ENCODE results near the gene KLHL17.
"Not testable (repeated sequence)": the region's sequence is repeated elsewhere in the genome, so short reads cannot be mapped to it uniquely, and the experiment has no call there.

The KLHL17 gene

DNA sequence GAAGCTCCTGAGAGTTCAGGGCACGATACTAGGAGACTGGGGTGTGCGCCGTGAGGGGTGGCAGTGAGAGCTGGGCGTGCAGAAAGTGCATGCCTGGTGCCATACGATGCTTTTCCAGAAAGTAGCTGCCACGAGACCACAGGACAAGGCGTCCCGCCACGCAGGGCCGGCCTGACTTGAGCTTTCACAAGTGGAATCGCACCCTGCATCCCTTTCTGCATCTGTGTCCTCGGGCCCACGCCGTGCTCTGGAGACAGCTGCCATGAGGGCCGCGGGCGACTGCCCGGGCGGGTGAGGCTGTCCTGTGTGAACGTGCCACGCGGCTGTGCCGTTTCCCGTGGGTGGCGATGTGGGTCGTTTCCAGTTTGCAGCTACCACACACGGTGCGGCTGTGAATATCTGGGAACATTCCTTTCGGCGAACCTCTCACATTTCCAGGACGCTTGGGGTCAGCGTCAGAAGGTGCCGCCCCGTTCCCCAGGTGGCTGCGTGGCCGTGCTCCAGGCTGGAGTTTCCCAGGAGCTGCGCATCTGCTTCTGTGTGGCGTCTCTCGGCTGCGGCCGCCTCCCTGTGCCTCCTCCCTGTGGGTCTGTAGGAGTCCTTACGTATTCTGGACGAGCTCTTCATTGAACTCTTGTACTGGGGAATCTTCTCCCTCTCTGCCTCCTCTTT is 22.5 kb downstream of the KLHL17 start:
- Histone ChIP-seq H3K9me3 (ENCODE audit: control insufficient read depth in 2 of 2, low read length in 2 of 2) (no peaks in the 10 kb centered on the region), H3K27me3 (ENCODE audit: control insufficient read depth in 2 of 2, insufficient read depth in 2 of 2, low read length in 2 of 2) (peaks cover 17 to 27% of the 10 kb centered on the region in 2 donors), H3K27ac (ENCODE audit: low read depth in 2 of 2, low read length in 2 of 2) (no peak overlapping the region), H3K36me3 (ENCODE audit: control insufficient read depth in 2 of 2, insufficient read depth in 2 of 2, low read length in 2 of 2) (no peaks in the 10 kb centered on the region), H3K4me1 (ENCODE audit: control insufficient read depth in 2 of 2, insufficient read depth in 2 of 2, low read length in 2 of 2) (no peaks in the 10 kb centered on the region), H3K9ac (ENCODE audit: low read depth in 1 of 2, low read length in 2 of 2) (no peak overlapping the region), H3K4me3 (ENCODE audit: low read length in 2 of 2) (no peak overlapping the region)

DNA sequence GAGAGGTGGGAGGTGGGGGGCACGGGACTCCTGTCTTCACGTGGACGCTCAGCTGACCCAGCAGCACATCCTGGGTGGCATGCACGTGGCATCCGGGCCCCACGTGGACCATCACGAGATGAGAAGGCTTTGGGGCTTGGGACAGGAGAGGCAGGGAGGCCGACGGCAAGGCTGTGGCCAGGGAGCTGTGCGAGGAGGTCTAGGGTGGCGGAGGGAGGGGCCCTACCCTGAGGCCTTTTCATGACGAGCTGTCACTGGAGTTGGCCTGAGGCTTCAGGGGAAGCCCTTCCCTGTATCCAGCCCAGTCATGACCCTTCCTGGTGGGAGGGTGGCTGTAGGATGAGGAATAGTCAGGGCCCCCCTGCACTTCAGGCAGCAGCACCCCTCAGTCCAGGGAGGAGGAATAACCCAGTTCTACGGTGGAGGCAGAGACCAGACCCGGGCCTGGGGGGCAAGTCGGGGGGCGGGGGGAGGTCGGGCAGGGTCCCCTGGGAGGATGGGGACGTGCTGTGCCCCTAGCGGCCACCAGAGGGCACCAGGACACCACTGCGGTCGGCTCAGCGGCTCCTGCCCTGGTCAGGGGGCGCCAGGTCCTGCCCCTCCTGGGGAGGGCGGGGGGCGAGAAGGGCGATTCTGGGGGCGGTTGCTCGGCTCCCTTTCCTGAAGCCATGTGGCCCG is 23.6 kb downstream of the KLHL17 start:
- H3K27me3 ChIP-seq (ENCODE audit: control insufficient read depth in 2 of 2, insufficient read depth in 2 of 2, low read length in 2 of 2): peaks cover 17 to 27% of the 10 kb centered on the region in 2 donors
- no peak overlapping the region for H3K9ac ChIP-seq (ENCODE audit: low read depth in 1 of 2, low read length in 2 of 2)
- H3K4me3 ChIP-seq (ENCODE audit: low read length in 2 of 2): no peak overlapping the region
- H3K4me1 ChIP-seq (ENCODE audit: control insufficient read depth in 2 of 2, insufficient read depth in 2 of 2, low read length in 2 of 2): no peaks in the 10 kb centered on the region
- H3K27ac ChIP-seq (ENCODE audit: low read depth in 2 of 2, low read length in 2 of 2): no peak overlapping the region
- H3K9me3 ChIP-seq (ENCODE audit: control insufficient read depth in 2 of 2, low read length in 2 of 2): no peaks in the 10 kb centered on the region
- H3K36me3 ChIP-seq (ENCODE audit: control insufficient read depth in 2 of 2, insufficient read depth in 2 of 2, low read length in 2 of 2): no peaks in the 10 kb centered on the region

DNA sequence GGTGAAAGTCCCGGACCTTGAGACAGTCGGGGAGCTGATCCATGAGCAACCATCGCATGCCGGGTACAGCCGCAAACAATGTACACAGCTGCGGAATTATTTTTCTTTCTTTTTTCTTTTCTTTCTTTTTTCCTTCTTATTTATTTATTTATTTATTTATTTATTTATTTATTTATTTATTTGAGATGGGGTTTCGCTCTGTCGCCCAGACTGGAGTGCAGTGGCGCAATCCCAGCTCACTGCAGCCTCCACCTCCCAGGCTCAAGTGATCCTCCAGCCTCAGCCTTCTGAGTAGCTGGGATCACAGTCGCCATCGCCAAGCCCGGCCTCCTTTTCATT is 24.1 kb downstream of the KLHL17 start:
- H3K9me3 ChIP-seq (ENCODE audit: control insufficient read depth in 2 of 2, low read length in 2 of 2): no peaks in the 10 kb centered on the region
- H3K36me3 ChIP-seq (ENCODE audit: control insufficient read depth in 2 of 2, insufficient read depth in 2 of 2, low read length in 2 of 2): no peaks in the 10 kb centered on the region
- no peak overlapping the region for H3K9ac ChIP-seq (ENCODE audit: low read depth in 1 of 2, low read length in 2 of 2)
- no peak overlapping the region for H3K4me3 ChIP-seq (ENCODE audit: low read length in 2 of 2)
- H3K27me3 ChIP-seq (ENCODE audit: control insufficient read depth in 2 of 2, insufficient read depth in 2 of 2, low read length in 2 of 2): peaks cover 17 to 27% of the 10 kb centered on the region in 2 donors
- H3K27ac ChIP-seq (ENCODE audit: low read depth in 2 of 2, low read length in 2 of 2): no peak overlapping the region
- no peaks in the 10 kb centered on the region for H3K4me1 ChIP-seq (ENCODE audit: control insufficient read depth in 2 of 2, insufficient read depth in 2 of 2, low read length in 2 of 2)

DNA sequence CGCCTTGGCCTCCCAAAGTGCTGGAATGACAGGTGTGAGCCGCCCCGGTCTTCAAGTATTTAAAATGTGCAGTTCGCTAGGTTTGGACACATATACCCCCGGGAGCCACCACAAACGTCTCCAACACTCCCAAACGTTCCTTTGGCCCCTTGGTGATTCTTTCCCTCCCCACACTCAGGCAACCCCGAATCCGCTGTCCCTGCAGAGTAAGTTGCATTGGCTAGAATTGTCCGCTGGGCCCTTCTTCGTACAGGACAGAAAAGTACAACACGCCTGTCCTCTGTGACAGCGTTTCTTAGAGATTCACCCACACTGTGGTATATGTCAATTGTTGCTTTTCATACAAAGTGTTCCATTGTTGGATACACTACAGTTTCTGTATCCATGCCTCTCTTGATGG is 24.7 kb downstream of the KLHL17 start:
- Histone ChIP-seq H3K4me3 (ENCODE audit: low read length in 2 of 2) (no peak overlapping the region), H3K9ac (ENCODE audit: low read depth in 1 of 2, low read length in 2 of 2) (no peak overlapping the region), H3K27me3 (ENCODE audit: control insufficient read depth in 2 of 2, insufficient read depth in 2 of 2, low read length in 2 of 2) (peaks cover 17 to 21% of the 10 kb centered on the region in 2 donors), H3K4me1 (ENCODE audit: control insufficient read depth in 2 of 2, insufficient read depth in 2 of 2, low read length in 2 of 2) (no peaks in the 10 kb centered on the region), H3K36me3 (ENCODE audit: control insufficient read depth in 2 of 2, insufficient read depth in 2 of 2, low read length in 2 of 2) (no peaks in the 10 kb centered on the region), H3K9me3 (ENCODE audit: control insufficient read depth in 2 of 2, low read length in 2 of 2) (no peaks in the 10 kb centered on the region), H3K27ac (ENCODE audit: low read depth in 2 of 2, low read length in 2 of 2) (no peak overlapping the region)

DNA sequence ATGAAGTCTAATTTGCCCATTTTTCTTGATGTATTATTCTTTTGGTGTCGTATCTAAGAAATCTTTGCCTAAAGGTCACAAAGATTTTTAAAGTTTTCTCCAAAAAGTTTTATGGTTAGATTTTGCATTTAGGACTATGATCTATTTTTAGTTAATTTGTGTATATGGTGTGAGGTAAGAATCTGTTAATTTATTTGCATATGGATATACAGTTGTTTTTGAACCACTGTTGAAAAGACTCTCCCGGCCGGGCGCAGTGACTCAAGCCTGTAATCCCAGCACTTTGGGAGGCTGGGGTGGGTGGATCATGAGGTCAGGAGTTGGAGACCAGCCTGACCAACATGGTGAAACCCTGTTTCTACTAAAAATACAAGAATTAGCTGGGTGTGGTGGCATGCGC is 27.7 kb downstream of the KLHL17 start:
- not testable (repeated sequence) for H3K27ac ChIP-seq (ENCODE audit: low read depth in 2 of 2, low read length in 2 of 2)

DNA sequence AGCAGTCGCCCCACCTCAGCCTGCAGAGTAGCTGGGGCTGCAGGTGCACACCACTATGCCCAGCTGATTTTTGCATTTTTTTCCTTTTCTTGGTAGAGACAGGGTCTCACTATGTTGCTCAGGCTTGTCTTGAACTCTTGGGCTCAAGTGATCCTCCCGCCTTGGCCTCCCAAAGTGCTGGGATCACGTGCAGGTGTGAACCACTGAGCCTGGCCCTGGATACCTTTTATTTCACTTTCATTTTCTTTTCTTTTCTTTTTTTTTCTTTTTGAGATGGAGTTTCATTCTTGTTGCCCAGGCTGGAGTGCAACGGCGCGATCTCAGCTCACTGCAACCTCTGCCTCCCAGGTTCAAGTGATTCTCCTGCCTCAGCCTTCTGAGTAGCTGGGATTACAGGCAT is 30.9 kb downstream of the KLHL17 start:
- H3K36me3 ChIP-seq (ENCODE audit: control insufficient read depth in 2 of 2, insufficient read depth in 2 of 2, low read length in 2 of 2); H3K27me3 ChIP-seq (ENCODE audit: control insufficient read depth in 2 of 2, insufficient read depth in 2 of 2, low read length in 2 of 2); H3K4me3 ChIP-seq (ENCODE audit: low read length in 2 of 2); H3K4me1 ChIP-seq (ENCODE audit: control insufficient read depth in 2 of 2, insufficient read depth in 2 of 2, low read length in 2 of 2); H3K9me3 ChIP-seq (ENCODE audit: control insufficient read depth in 2 of 2, low read length in 2 of 2); H3K27ac ChIP-seq (ENCODE audit: low read depth in 2 of 2, low read length in 2 of 2); H3K9ac ChIP-seq (ENCODE audit: low read depth in 1 of 2, low read length in 2 of 2): not testable (repeated sequence)

More for the DNA sequence above, 27.7 kb downstream of the KLHL17 start:
- not testable (repeated sequence) for H3K4me3 ChIP-seq (ENCODE audit: low read length in 2 of 2); H3K36me3 ChIP-seq (ENCODE audit: control insufficient read depth in 2 of 2, insufficient read depth in 2 of 2, low read length in 2 of 2); H3K27me3 ChIP-seq (ENCODE audit: control insufficient read depth in 2 of 2, insufficient read depth in 2 of 2, low read length in 2 of 2); H3K9me3 ChIP-seq (ENCODE audit: control insufficient read depth in 2 of 2, low read length in 2 of 2); H3K4me1 ChIP-seq (ENCODE audit: control insufficient read depth in 2 of 2, insufficient read depth in 2 of 2, low read length in 2 of 2); H3K9ac ChIP-seq (ENCODE audit: low read depth in 1 of 2, low read length in 2 of 2)

DNA sequence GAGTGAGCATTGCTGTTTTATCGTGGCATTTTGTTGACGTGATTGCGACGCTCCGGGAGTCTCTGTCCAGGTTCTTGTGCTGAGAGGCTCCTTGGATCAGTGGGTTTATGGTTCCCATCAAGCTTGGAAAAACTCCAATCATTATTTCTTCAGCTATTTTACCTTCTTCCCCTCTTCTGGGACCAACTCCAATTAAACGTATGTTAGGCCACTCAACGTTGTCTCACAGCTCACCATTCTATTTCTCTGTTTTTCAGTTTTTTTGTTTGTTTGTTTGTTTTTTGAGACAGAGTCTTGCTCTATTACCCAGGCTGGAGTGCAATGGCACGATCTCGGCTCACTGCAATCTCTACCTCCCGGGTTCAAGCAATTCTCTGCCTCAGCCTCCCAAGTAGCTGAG is 31.5 kb downstream of the KLHL17 start:
- no peak overlapping the region for H3K4me3 ChIP-seq (ENCODE audit: low read length in 2 of 2)
- no peak overlapping the region for H3K27ac ChIP-seq (ENCODE audit: low read depth in 2 of 2, low read length in 2 of 2)
- H3K9ac ChIP-seq (ENCODE audit: low read depth in 1 of 2, low read length in 2 of 2): no peak overlapping the region
- peaks cover 0 to 4% of the 10 kb centered on the region in 2 donors for H3K9me3 ChIP-seq (ENCODE audit: control insufficient read depth in 2 of 2, low read length in 2 of 2)
- H3K36me3 ChIP-seq (ENCODE audit: control insufficient read depth in 2 of 2, insufficient read depth in 2 of 2, low read length in 2 of 2): no peaks in the 10 kb centered on the region
- H3K4me1 ChIP-seq (ENCODE audit: control insufficient read depth in 2 of 2, insufficient read depth in 2 of 2, low read length in 2 of 2): no peaks in the 10 kb centered on the region
- H3K27me3 ChIP-seq (ENCODE audit: control insufficient read depth in 2 of 2, insufficient read depth in 2 of 2, low read length in 2 of 2): peaks cover 0 to 4% of the 10 kb centered on the region in 2 donors

DNA sequence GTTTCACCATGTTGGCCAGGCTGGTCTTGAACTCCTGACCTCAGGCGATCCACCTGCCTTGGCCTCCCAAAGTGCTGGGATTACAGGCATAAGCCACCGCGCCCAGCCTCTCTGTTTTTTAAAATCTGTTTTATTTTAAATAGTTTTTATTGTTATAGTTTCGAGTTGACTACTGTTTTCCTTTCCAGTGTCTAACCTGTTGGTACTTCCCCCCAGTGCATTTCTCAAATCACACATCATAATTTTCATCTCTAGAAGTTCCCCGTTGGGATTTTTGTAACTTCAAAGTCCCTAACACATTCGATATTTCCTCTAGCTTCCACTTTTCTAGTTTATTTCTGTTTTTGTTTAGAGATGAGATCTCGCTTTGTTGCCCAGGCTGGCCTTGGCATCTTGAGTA is 32.0 kb downstream of the KLHL17 start:
- H3K4me3 ChIP-seq (ENCODE audit: low read length in 2 of 2): no peak overlapping the region
- H3K27me3 ChIP-seq (ENCODE audit: control insufficient read depth in 2 of 2, insufficient read depth in 2 of 2, low read length in 2 of 2): peaks cover 0 to 7% of the 10 kb centered on the region in 2 donors
- H3K9me3 ChIP-seq (ENCODE audit: control insufficient read depth in 2 of 2, low read length in 2 of 2): peaks cover 0 to 4% of the 10 kb centered on the region in 2 donors
- no peak overlapping the region for H3K9ac ChIP-seq (ENCODE audit: low read depth in 1 of 2, low read length in 2 of 2)
- H3K27ac ChIP-seq (ENCODE audit: low read depth in 2 of 2, low read length in 2 of 2): no peak overlapping the region
- H3K4me1 ChIP-seq (ENCODE audit: control insufficient read depth in 2 of 2, insufficient read depth in 2 of 2, low read length in 2 of 2): no peaks in the 10 kb centered on the region
- no peaks in the 10 kb centered on the region for H3K36me3 ChIP-seq (ENCODE audit: control insufficient read depth in 2 of 2, insufficient read depth in 2 of 2, low read length in 2 of 2)

DNA sequence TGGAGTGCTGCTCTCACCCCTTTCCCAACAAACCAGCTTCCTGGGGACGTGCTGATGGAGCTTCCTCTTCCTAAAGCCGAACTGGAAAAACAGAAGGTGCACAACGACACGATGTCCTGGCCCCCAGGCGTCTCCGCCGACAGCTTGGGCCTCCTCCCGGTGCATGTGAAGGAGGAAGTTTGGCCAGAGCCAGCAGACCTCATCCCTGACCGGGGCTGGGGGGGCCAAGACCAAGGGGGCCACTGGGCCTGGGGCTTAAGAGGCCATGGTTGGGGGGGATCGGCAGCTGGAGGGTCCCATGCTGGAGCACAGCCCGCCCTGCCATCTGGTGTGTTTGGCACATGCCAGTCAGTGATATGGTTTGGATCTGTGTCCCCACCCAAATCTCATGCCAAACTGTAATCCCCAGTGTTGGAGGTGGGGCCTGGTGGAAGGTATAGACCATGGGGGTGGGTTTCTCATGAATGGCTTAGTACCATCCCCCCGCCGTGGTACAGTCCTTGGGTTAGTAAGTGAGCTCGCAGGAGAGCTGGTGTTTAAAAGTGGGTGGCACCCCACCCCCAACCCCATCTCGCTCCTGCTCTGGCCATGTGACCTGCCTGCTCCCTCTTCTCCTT is 33.1 kb downstream of the KLHL17 start:
- no peak overlapping the region for H3K9ac ChIP-seq (ENCODE audit: low read depth in 1 of 2, low read length in 2 of 2)
- H3K4me1 ChIP-seq (ENCODE audit: control insufficient read depth in 2 of 2, insufficient read depth in 2 of 2, low read length in 2 of 2): no peaks in the 10 kb centered on the region
- H3K9me3 ChIP-seq (ENCODE audit: control insufficient read depth in 2 of 2, low read length in 2 of 2): peaks cover 0 to 4% of the 10 kb centered on the region in 2 donors
- H3K36me3 ChIP-seq (ENCODE audit: control insufficient read depth in 2 of 2, insufficient read depth in 2 of 2, low read length in 2 of 2): no peaks in the 10 kb centered on the region
- peaks cover 5 to 9% of the 10 kb centered on the region in 2 donors for H3K27me3 ChIP-seq (ENCODE audit: control insufficient read depth in 2 of 2, insufficient read depth in 2 of 2, low read length in 2 of 2)
- H3K4me3 ChIP-seq (ENCODE audit: low read length in 2 of 2): no peak overlapping the region
- no peak overlapping the region for H3K27ac ChIP-seq (ENCODE audit: low read depth in 2 of 2, low read length in 2 of 2)

DNA sequence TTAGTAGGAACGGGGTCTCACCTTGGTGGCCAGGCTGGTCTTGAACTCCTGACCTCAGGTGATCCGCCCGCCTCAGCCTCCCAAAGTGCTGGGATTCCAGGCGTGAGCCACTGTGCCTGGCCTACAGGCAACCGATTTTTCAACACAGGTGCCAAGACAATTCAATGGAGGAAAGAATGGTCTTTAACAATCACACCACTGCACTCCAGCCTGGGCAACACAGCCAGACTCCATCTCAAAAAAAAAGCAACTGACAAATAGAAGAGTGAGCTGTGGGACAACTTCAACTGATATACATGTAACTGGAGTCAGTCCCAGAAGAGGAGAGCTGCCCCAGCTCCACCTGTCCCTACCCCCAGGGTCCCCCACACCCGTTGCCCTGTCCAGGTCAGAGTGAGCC is 34.2 kb downstream of the KLHL17 start:
- H3K9me3 ChIP-seq (ENCODE audit: control insufficient read depth in 2 of 2, low read length in 2 of 2); H3K9ac ChIP-seq (ENCODE audit: low read depth in 1 of 2, low read length in 2 of 2); H3K27ac ChIP-seq (ENCODE audit: low read depth in 2 of 2, low read length in 2 of 2); H3K36me3 ChIP-seq (ENCODE audit: control insufficient read depth in 2 of 2, insufficient read depth in 2 of 2, low read length in 2 of 2); H3K4me3 ChIP-seq (ENCODE audit: low read length in 2 of 2); H3K27me3 ChIP-seq (ENCODE audit: control insufficient read depth in 2 of 2, insufficient read depth in 2 of 2, low read length in 2 of 2); H3K4me1 ChIP-seq (ENCODE audit: control insufficient read depth in 2 of 2, insufficient read depth in 2 of 2, low read length in 2 of 2): not testable (repeated sequence)
